K562 (cell line): ENCODE measurements around the gene FAM78B. TPM values are rescaled to one million over a fixed set of nuclear protein-coding genes. Genes with fewer than 3 reads are reported as not detected.

Experiments used
- ATAC-seq: fragments of 200-7000 bp; cut with Tn5 transposase; 3 replicates; pipeline ENCODE4 v1.9.1; 2020; ENCODE audit warnings: moderate library complexity
- BruUV-seq: library from RNA; stranded (reverse); fragments of 400-500 nt; replicated peaks from 2 replicates; lab custom pipeline; 2021; lab: Mats Ljungman, UMichigan
- CTCF ChIA-PET: fragments of 300-600 bp; formaldehyde crosslinking; extraction: SDS; loops from one replicate; lab custom pipeline; 2021; ENCODE audit warnings: low intra/inter-chr PET ratio; lab: Yijun Ruan, JAX
- POLR2A ChIA-PET: fragments of 300-600, 350-650 bp; sonication (Branson Sonifier 250); formaldehyde crosslinking; extraction: SDS; loops from one replicate; lab custom pipeline; 2021; ENCODE audit warnings: antibody characterized with exemption, inconsistent platforms; lab: Yijun Ruan, JAX
- DNase-seq, 4 experiments: peaks; one replicate each; pipeline versions ENCODE4 v3.0.0 to v3.0.0-alpha.2; 2011 to 2018; ENCODE audit warnings: low spot score in 3 of 4, mixed read lengths in 3 of 4; ENCODE audit errors: extremely low read depth in 1 of 4
- FAIRE-seq: peaks from 2 replicates; lab custom pipeline; 2011; peaks lifted over from hg19 to GRCh38; lab: Jason Lieb, UNC
- H2AFZ ChIP-seq: 2 replicates; pipeline ENCODE4 v1.6.0; 2011; ENCODE audit warnings: low read depth, low read length, control low read depth, inconsistent platforms
- H3K27ac ChIP-seq: fragments of 200-600 bp; 3 replicates; pipeline ENCODE4 v1.8.0; 2011; ENCODE audit warnings: low read depth, mild to moderate bottlenecking, control low read depth, inconsistent platforms, low read length, moderate library complexity, mixed read lengths; ENCODE audit errors: extremely low read depth
- H3K27me3 ChIP-seq, 2 experiments: fragments of 300-600 bp in 1 of 2; 2 replicates in 1 of 2; 3 replicates in 1 of 2; pipeline versions ENCODE4 v1.6.0 to v1.8.0; 2011; ENCODE audit warnings: inconsistent platforms in 2 of 2, low read length in 2 of 2, mild to moderate bottlenecking in 1 of 2, mixed read lengths in 1 of 2, moderate library complexity in 1 of 2; ENCODE audit not compliant: control insufficient read depth in 2 of 2, insufficient read depth in 2 of 2
- H3K36me3 ChIP-seq: fragments of 300-600 bp; 3 replicates; pipeline ENCODE4 v1.8.0; 2011; ENCODE audit warnings: mild to moderate bottlenecking, low read length, inconsistent platforms; ENCODE audit not compliant: control insufficient read depth, insufficient read depth
- H3K4me1 ChIP-seq, 2 experiments: fragments of 200-600 bp in 1 of 2; replicated peaks in 1 of 2; 2 replicates in 1 of 2; 3 replicates in 1 of 2; pipeline versions ENCODE4 v1.5.1 to v1.8.0; 2011; ENCODE audit warnings: inconsistent platforms in 2 of 2, low read length in 2 of 2, mild to moderate bottlenecking in 1 of 2, mixed read lengths in 1 of 2, moderate library complexity in 1 of 2; ENCODE audit not compliant: control insufficient read depth in 2 of 2, insufficient read depth in 2 of 2
- H3K4me2 ChIP-seq: 2 replicates; pipeline ENCODE4 v1.6.1; 2011; ENCODE audit warnings: low read length, control low read depth, inconsistent platforms, mixed read lengths; ENCODE audit not compliant: insufficient read depth
- H3K4me3 ChIP-seq: fragments of 200-600 bp; sonication (generic), shearing (Covaris generic); 2 replicates; pipeline ENCODE4 v1.5.1; 2016; ENCODE audit warnings: control low read depth, inconsistent platforms
- H3K79me2 ChIP-seq: fragments of 200-600 bp; 3 replicates; pipeline ENCODE4 v1.8.0; 2011; ENCODE audit warnings: low read length, inconsistent platforms; ENCODE audit not compliant: control insufficient read depth, insufficient read depth
- H3K9ac ChIP-seq, 2 experiments: 2 replicates each; pipeline versions ENCODE4 v1.6.0 to v1.6.1; 2011; ENCODE audit warnings: low read depth in 2 of 2, low read length in 2 of 2, control low read depth in 1 of 2, inconsistent platforms in 1 of 2, mild to moderate bottlenecking in 1 of 2, mixed read lengths in 1 of 2; ENCODE audit not compliant: insufficient read depth in 1 of 2
- H3K9me1 ChIP-seq: one replicate; pipeline ENCODE4 v1.6.0; 2011; ENCODE audit warnings: inconsistent platforms, mild to moderate bottlenecking, low read length, moderate library complexity; ENCODE audit not compliant: control insufficient read depth, insufficient read depth
- H3K9me3 ChIP-seq: replicated peaks from 2 replicates; pipeline ENCODE4 v1.5.1; 2011; ENCODE audit warnings: low read depth, low read length, inconsistent platforms; ENCODE audit not compliant: control insufficient read depth, insufficient read depth
- H4K20me1 ChIP-seq: replicated peaks from 2 replicates; pipeline ENCODE4 v1.6.1; 2011; ENCODE audit warnings: low read length, inconsistent platforms, mixed read lengths; ENCODE audit not compliant: control insufficient read depth, insufficient read depth
- CEBPG ChIP-seq, 3 experiments: fragments of 200-800 bp in 1 of 3; sonication (Bioruptor generic) in 1 of 3; sonication (generic) in 1 of 3; formaldehyde crosslinking in 1 of 3; IDR thresholded peaks in 2 of 3; conservative IDR thresholded peaks in 1 of 3; 2 replicates each; pipeline versions ENCODE4 v1.6.1 to v1.8.0; 2016 to 2022; ENCODE audit warnings: missing compliant biosample characterization in 2 of 3, missing genetic modification characterization in 2 of 3, mild to moderate bottlenecking in 1 of 3, missing genetic modification reagents in 1 of 3
- EP300 ChIP-seq: IDR thresholded peaks from 2 replicates; pipeline ENCODE4 v1.6.1; 2012; ENCODE audit warnings: low read length, improper control_type of control experiment
- ETV6 ChIP-seq, 3 experiments: fragments of 150-350 bp in 1 of 3; sonication (generic) in 1 of 3; formaldehyde crosslinking in 1 of 3; IDR thresholded peaks; 2 replicates each; pipeline versions ENCODE4 v1.6.1 to v1.8.0; 2014 to 2022; ENCODE audit warnings: borderline replicate concordance in 2 of 3, low read depth in 2 of 3, antibody characterized with exemption in 1 of 3, low read length in 1 of 3, mild to moderate bottlenecking in 1 of 3, missing genetic modification reagents in 1 of 3
- HNRNPLL ChIP-seq: fragments of 200-400 bp; formaldehyde crosslinking; IDR thresholded peaks from 2 replicates; pipeline ENCODE4 v1.6.1; 2017; ENCODE audit warnings: low read length, low read depth, mild to moderate bottlenecking; ENCODE audit not compliant: poor library complexity, severe bottlenecking
- ZFPM2 ChIP-seq: fragments of 250-450 bp; sonication (Bioruptor Pico); IDR thresholded peaks from 2 replicates; pipeline ENCODE4 v1.5.1; 2022; ENCODE audit warnings: mild to moderate bottlenecking
- ZNF384 ChIP-seq: IDR thresholded peaks from 2 replicates; pipeline ENCODE4 v1.6.1; 2012; ENCODE audit warnings: low read depth, low read length, improper control_type of control experiment
- whole genome bisulfite sequencing: fragments of 100-300 bp; shearing (Covaris generic); methylation state at CpG from one replicate; pipeline ENCODE4 v1.1.6; 2016; ENCODE audit warnings: low coverage, mixed read lengths; ENCODE audit not compliant: insufficient coverage; ENCODE audit errors: missing lambda C conversion rate; 5-methylcytosine and 5-hydroxymethylcytosine counted together
- in situ Hi-C: fragments of 300-500 bp; cut with MboI; formaldehyde crosslinking; loops from 4 replicates; pipeline ENCODE4 v1.15.0; 2018; ENCODE audit warnings: inconsistent platforms, mixed read lengths
- intact Hi-C: fragments of 100-400 bp; cut with micrococcal nuclease; formaldehyde crosslinking; loops from 2 replicates; pipeline ENCODE4 v1.14.2; 2022
- polyA plus RNA-seq, 8 experiments: library from polyadenylated mRNA; depleted of rRNA in 4 of 8; stranded (reverse) in 5 of 8; unstranded in 3 of 8; fragments of >200 nt; fragmentation: Nextera tagmentation in 2 of 8; fragmentation: Illumina TruSeq in 1 of 8; extraction: Ambion mirVana in 2 of 8; extraction: Trizol in 1 of 8; gene quantifications; 2 replicates each; pipeline versions ENCODE4 v1.2.1 to v1.2.3, GENCODE V29; 2011 to 2014; ENCODE audit warnings: inconsistent platforms in 1 of 8, missing spikeins in 1 of 8
- total RNA-seq, 7 experiments: library from RNA; depleted of rRNA in 6 of 7; stranded (reverse); fragments of >200 nt in 6 of 7; fragmentation: Illumina TruSeq in 2 of 7; extraction: Trizol in 2 of 7; gene quantifications; 2 replicates each; pipeline versions ENCODE4 v1.2.1 to v1.2.3, GENCODE V29; 2011 to 2021; ENCODE audit warnings: low replicate concordance in 1 of 7

Gene FAM78B
- total and polyA plus RNA-seq, 9 of the 15 experiments (the other 6 are each of a cell fraction or from before 2014, with no cell fraction given), result 0.04 to 0.43 (median 0.29) TPM; not detected in 1

GRCh38 chr1:166026555-166026954 is 140.2 kb downstream of the FAM78B start:
- Histone ChIP-seq H3K36me3 (no peaks in the 10 kb centered on the region), H3K79me2 (no peaks in the 10 kb centered on the region)
- no peak for ATAC-seq
- WGBS, result 0% methylated on average over 1 of the region's 1 CpG
- BruUV-seq, result no TSS peak
- TF ChIP-seq ZNF384, result no peak
- TF ChIP-seq CEBPG (CRISPR knock-in tag; IDR thresholded peaks at IDR 0.05), result no peak
- no peak for TF ChIP-seq CEBPG (tag; conservative IDR thresholded peaks at IDR 0.05 in 1 of 2, IDR thresholded peaks at IDR 0.05 in 1 of 2)
- TF ChIP-seq ZFPM2 (CRISPR knock-in tag), result no peak
- TF ChIP-seq EP300, result no peak
- TF ChIP-seq ETV6 (IDR thresholded peaks at IDR 0.05; ENCODE audit: borderline replicate concordance in 1 of 2, low read depth in 2 of 2, low read length in 1 of 2), result no peak
- no peak for TF ChIP-seq ETV6 (CRISPR knock-in tag; IDR thresholded peaks at IDR 0.05; ENCODE audit: borderline replicate concordance)
- TF ChIP-seq HNRNPLL, result no peak
- TF ChIP-seq, all 486 proteins: peak for 0
- H3K27ac ChIP-seq, result no peak overlapping the region
- no peaks in the 10 kb centered on the region for H3K4me1 ChIP-seq
- H3K9ac ChIP-seq, result no peak overlapping the region
- intact Hi-C loops (no loop called here), in situ Hi-C loops (no loop called here)
- no peak overlapping the region for H2AFZ ChIP-seq
- no peak for FAIRE-seq
- no peak overlapping the region for H3K4me3 ChIP-seq
- no peaks in the 10 kb centered on the region for H4K20me1 ChIP-seq
- H3K27me3 ChIP-seq, result no peaks in the 10 kb centered on the region
- CTCF ChIA-PET, result no interaction called here
- no peak overlapping the region for H3K4me2 ChIP-seq
- no peaks in the 10 kb centered on the region for H3K9me3 ChIP-seq
- DNase-seq, result no peak
- POLR2A ChIA-PET, result no interaction called here
- H3K9me1 ChIP-seq, result no peaks in the 10 kb centered on the region
